Gastrocnemius medialis (tissue), 4 donors: Measurements from ENCODE around the gene KCNK4.

Source experiments
- POLR2A ChIP-seq, 2 donors: fragments of 450-650 bp; IDR thresholded peaks; one replicate each; pipeline ENCODE4 v1.6.1; 2017; ENCODE audit warnings: antibody characterized with exemption in 2 of 2, mild to moderate bottlenecking in 2 of 2, moderate library complexity in 2 of 2
- TF ChIP-seq, protein P1 (sequence below), 5 experiments: fragments of 450-650 bp in 3 of 5; fragments of 200-600 bp in 2 of 5; sonication (generic) in 2 of 5; IDR thresholded peaks in 4 of 5; conservative IDR thresholded peaks in 1 of 5; 1 replicate in 4 of 5; 2 replicates in 1 of 5; pipeline ENCODE4 v1.5.1; 2016 to 2019; ENCODE audit warnings: antibody characterized with exemption in 5 of 5, mild to moderate bottlenecking in 3 of 5, moderate library complexity in 3 of 5

- TF ChIP-seq, protein P1, sequence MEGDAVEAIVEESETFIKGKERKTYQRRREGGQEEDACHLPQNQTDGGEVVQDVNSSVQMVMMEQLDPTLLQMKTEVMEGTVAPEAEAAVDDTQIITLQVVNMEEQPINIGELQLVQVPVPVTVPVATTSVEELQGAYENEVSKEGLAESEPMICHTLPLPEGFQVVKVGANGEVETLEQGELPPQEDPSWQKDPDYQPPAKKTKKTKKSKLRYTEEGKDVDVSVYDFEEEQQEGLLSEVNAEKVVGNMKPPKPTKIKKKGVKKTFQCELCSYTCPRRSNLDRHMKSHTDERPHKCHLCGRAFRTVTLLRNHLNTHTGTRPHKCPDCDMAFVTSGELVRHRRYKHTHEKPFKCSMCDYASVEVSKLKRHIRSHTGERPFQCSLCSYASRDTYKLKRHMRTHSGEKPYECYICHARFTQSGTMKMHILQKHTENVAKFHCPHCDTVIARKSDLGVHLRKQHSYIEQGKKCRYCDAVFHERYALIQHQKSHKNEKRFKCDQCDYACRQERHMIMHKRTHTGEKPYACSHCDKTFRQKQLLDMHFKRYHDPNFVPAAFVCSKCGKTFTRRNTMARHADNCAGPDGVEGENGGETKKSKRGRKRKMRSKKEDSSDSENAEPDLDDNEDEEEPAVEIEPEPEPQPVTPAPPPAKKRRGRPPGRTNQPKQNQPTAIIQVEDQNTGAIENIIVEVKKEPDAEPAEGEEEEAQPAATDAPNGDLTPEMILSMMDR (IDR thresholded peaks at IDR 0.05 in 4 of 5, conservative IDR thresholded peaks at IDR 0.05 in 1 of 5), result no peak
- TF ChIP-seq POLR2A (IDR thresholded peaks at IDR 0.05), result no peak
Observed at GRCh38 chr11:64298966-64299846, 8.1 kb downstream of the KCNK4 start.
